Stomach (tissue), 4 donors: ENCODE data around the gene CTIF.

Experiments
- CTCF ChIP-seq, 7 experiments: fragments of 450-650 bp in 4 of 7; fragments of 200-600 bp in 3 of 7; sonication (generic) in 3 of 7; IDR thresholded peaks; one replicate each; pipeline ENCODE4 v1.5.1; 2016 to 2019; ENCODE audit warnings: antibody characterized with exemption in 7 of 7, control low read depth in 2 of 7, mild to moderate bottlenecking in 1 of 7
- EP300 ChIP-seq: sonication (generic); formaldehyde crosslinking; IDR thresholded peaks from one replicate; pipeline ENCODE4 v1.6.1; 2017; ENCODE audit warnings: antibody characterized with exemption
- POLR2A ChIP-seq, 4 donors: fragments of 450-650 bp; IDR thresholded peaks; one replicate each; pipeline ENCODE4 v1.6.1; 2016; ENCODE audit warnings: antibody characterized with exemption in 4 of 4, control low read depth in 2 of 4, mild to moderate bottlenecking in 1 of 4, moderate library complexity in 1 of 4

GRCh38 chr18:48521723-48522122, 17.1 kb upstream of the CTIF start:
- no peak for TF ChIP-seq CTCF (IDR thresholded peaks at IDR 0.05)
- no peak for TF ChIP-seq EP300
- no peak for TF ChIP-seq POLR2A (IDR thresholded peaks at IDR 0.05)
